Endothelial cell of umbilical vein (primary cell): ENCODE results near the gene ZNF415. TPM values are rescaled to one million over a fixed set of nuclear protein-coding genes. Genes with fewer than 3 reads are reported as not detected.

Source experiments
- BruUV-seq: library from RNA; stranded (reverse); fragments of 400-500 nt; replicated peaks from 2 replicates; lab custom pipeline; 2021; lab: Mats Ljungman, UMichigan
- CTCF ChIA-PET: fragments of 300-600, 350-600 bp; sonication (Branson Sonifier 250); formaldehyde crosslinking; loops from one replicate; lab custom pipeline; 2021; ENCODE audit warnings: antibody characterized with exemption, inconsistent platforms; lab: Charles Lee
- POLR2A ChIA-PET: fragments of 300-600, 350-600 bp; sonication (Branson Sonifier 250); formaldehyde crosslinking; loops from one replicate; lab custom pipeline; 2021; ENCODE audit warnings: antibody characterized with exemption, inconsistent platforms; lab: Charles Lee
- DNase-seq: peaks from one replicate; pipeline ENCODE4 v3.0.0-alpha.2; 2011; ENCODE audit warnings: low read depth, low spot score
- FAIRE-seq: peaks from 2 replicates; lab custom pipeline; 2011; peaks lifted over from hg19 to GRCh38; lab: Jason Lieb, UNC
- H2AFZ ChIP-seq: 2 replicates; pipeline ENCODE4 v1.6.0; 2012; ENCODE audit warnings: low read depth, low read length, control low read depth, inconsistent platforms
- H3K27ac ChIP-seq: 2 replicates; pipeline ENCODE4 v1.5.1; 2011; ENCODE audit warnings: low read depth, mild to moderate bottlenecking, control low read depth, low read length, moderate library complexity; ENCODE audit not compliant: insufficient read depth
- H3K27me3 ChIP-seq, 2 experiments: 2 replicates each; pipeline versions ENCODE4 v1.6.0 to v1.6.1; 2011; ENCODE audit warnings: low read length in 2 of 2, mixed read lengths in 1 of 2; ENCODE audit not compliant: control insufficient read depth in 2 of 2, insufficient read depth in 2 of 2
- H3K36me3 ChIP-seq, 2 experiments: 2 replicates in 1 of 2; 3 replicates in 1 of 2; pipeline ENCODE4 v1.5.1; 2011; ENCODE audit warnings: low read length in 2 of 2, mild to moderate bottlenecking in 1 of 2, moderate library complexity in 1 of 2; ENCODE audit not compliant: control insufficient read depth in 2 of 2, insufficient read depth in 2 of 2; ENCODE audit errors: extremely low read depth in 1 of 2
- H3K4me1 ChIP-seq: 3 replicates; pipeline ENCODE4 v1.5.1; 2011; ENCODE audit warnings: mild to moderate bottlenecking, low read length; ENCODE audit not compliant: control insufficient read depth, insufficient read depth; ENCODE audit errors: extremely low read depth
- H3K4me2 ChIP-seq: 2 replicates; pipeline ENCODE4 v1.6.1; 2011; ENCODE audit warnings: low read length, control low read depth, mixed read lengths; ENCODE audit not compliant: insufficient read depth
- H3K4me3 ChIP-seq, 3 experiments: fragments of 200-600 bp in 1 of 3; sonication (generic), shearing (Covaris generic) in 1 of 3; replicated peaks in 1 of 3; 2 replicates each; pipeline ENCODE4 v1.5.1; 2011 to 2016; ENCODE audit warnings: control low read depth in 3 of 3, low read length in 3 of 3, mild to moderate bottlenecking in 2 of 3, inconsistent platforms in 1 of 3, low read depth in 1 of 3, moderate library complexity in 1 of 3; ENCODE audit not compliant: insufficient read depth in 1 of 3
- H3K79me2 ChIP-seq: 2 replicates; pipeline ENCODE4 v1.6.0; 2012; ENCODE audit warnings: low read length, inconsistent platforms; ENCODE audit not compliant: control insufficient read depth, insufficient read depth
- H3K9ac ChIP-seq: replicated peaks from 2 replicates; pipeline ENCODE3; 2011; ENCODE audit warnings: low read length, control low read depth; ENCODE audit not compliant: insufficient read depth; ENCODE audit errors: extremely low read depth
- H3K9me1 ChIP-seq: replicated peaks from 3 replicates; pipeline ENCODE4 v1.6.0; 2011; ENCODE audit warnings: mild to moderate bottlenecking, low read length; ENCODE audit not compliant: control insufficient read depth, insufficient read depth; ENCODE audit errors: extremely low read depth
- H3K9me3 ChIP-seq: replicated peaks from 2 replicates; pipeline ENCODE4 v1.5.1; 2012; ENCODE audit warnings: low read length, inconsistent platforms; ENCODE audit not compliant: control insufficient read depth, insufficient read depth
- H4K20me1 ChIP-seq: replicated peaks from 2 replicates; pipeline ENCODE3; 2011; ENCODE audit warnings: mild to moderate bottlenecking, low read length; ENCODE audit not compliant: control insufficient read depth, insufficient read depth; ENCODE audit errors: extremely low read depth
- EZH2 ChIP-seq: IDR thresholded peaks from 2 replicates; pipeline ENCODE4 v1.6.1; 2012; ENCODE audit warnings: borderline replicate concordance, low read depth, mild to moderate bottlenecking, moderate library complexity, low read length, inconsistent platforms; ENCODE audit not compliant: severe bottlenecking
- FOS ChIP-seq: IDR thresholded peaks from 2 replicates; pipeline ENCODE4 v1.6.1; 2011; ENCODE audit warnings: mild to moderate bottlenecking, low read length, moderate library complexity, borderline replicate concordance; ENCODE audit not compliant: insufficient read depth
- GATA2 ChIP-seq: IDR thresholded peaks from 2 replicates; pipeline ENCODE4 v1.7.0; 2011; ENCODE audit warnings: low read depth, mild to moderate bottlenecking, moderate library complexity, mixed read lengths, low read length; ENCODE audit not compliant: insufficient read length, insufficient read depth
- JUN ChIP-seq: IDR thresholded peaks from 2 replicates; pipeline ENCODE4 v1.6.1; 2011; ENCODE audit warnings: borderline replicate concordance, low read depth; ENCODE audit not compliant: insufficient read length, insufficient read depth
- MYC ChIP-seq: IDR thresholded peaks from one replicate; pipeline ENCODE4 v1.6.1; 2011; ENCODE audit warnings: mild to moderate bottlenecking, low read depth, low read length
- POLR2A ChIP-seq: IDR thresholded peaks from 2 replicates; pipeline ENCODE4 v1.6.1; 2012; ENCODE audit warnings: low read depth, mild to moderate bottlenecking, control low read depth, low read length
- POLR2AphosphoS5 ChIP-seq: IDR thresholded peaks from 2 replicates; pipeline ENCODE4 v1.6.1; 2012; ENCODE audit warnings: low read depth, mild to moderate bottlenecking, control low read depth, low read length, moderate library complexity; ENCODE audit not compliant: insufficient read depth
- dilution Hi-C: fragments of 300-500 bp; cut with MboI; formaldehyde crosslinking; loops from one replicate; pipeline ENCODE4 v1.15.0; 2019; ENCODE audit warnings: low sequenced_read_pairs; ENCODE audit not compliant: extremely low pct_ligation_motif_present
- intact Hi-C: fragments of 100-400 bp; cut with micrococcal nuclease; formaldehyde crosslinking; loops from one replicate; pipeline ENCODE4 v1.10.0; 2022
- polyA plus RNA-seq, 4 experiments: library from polyadenylated mRNA; depleted of rRNA in 3 of 4; stranded (reverse) in 3 of 4; unstranded in 1 of 4; fragments of >200 nt; gene quantifications; 2 replicates each; pipeline versions ENCODE4 v1.2.1 to v1.2.3, GENCODE V29; 2011 to 2012; ENCODE audit warnings: missing spikeins in 1 of 4
- total RNA-seq: library from RNA; stranded (reverse); gene quantifications from 2 replicates; pipeline ENCODE4 v1.2.3, GENCODE V29; 2021
- TF ChIP-seq, protein P1 (sequence below), 2 donors: IDR thresholded peaks; 1 replicate in 1 of 2; 2 replicates in 1 of 2; pipeline ENCODE4 v1.5.1; 2011; ENCODE audit warnings: low read length in 2 of 2, mild to moderate bottlenecking in 2 of 2, moderate library complexity in 2 of 2, control low read depth in 1 of 2, inconsistent platforms in 1 of 2, low read depth in 1 of 2; ENCODE audit not compliant: insufficient read depth in 1 of 2; ENCODE audit errors: extremely low read depth in 1 of 2
- TF ChIP-seq, protein P2 (sequence below): IDR thresholded peaks from 2 replicates; pipeline ENCODE4 v1.6.1; 2011; ENCODE audit not compliant: insufficient read depth, insufficient read length

ZNF415 gene
- total and polyA plus RNA-seq, 2 donors (not counting 3 experiments of a cell fraction or from before 2014, with no cell fraction given), result 0.48 to 0.69 TPM

DNA sequence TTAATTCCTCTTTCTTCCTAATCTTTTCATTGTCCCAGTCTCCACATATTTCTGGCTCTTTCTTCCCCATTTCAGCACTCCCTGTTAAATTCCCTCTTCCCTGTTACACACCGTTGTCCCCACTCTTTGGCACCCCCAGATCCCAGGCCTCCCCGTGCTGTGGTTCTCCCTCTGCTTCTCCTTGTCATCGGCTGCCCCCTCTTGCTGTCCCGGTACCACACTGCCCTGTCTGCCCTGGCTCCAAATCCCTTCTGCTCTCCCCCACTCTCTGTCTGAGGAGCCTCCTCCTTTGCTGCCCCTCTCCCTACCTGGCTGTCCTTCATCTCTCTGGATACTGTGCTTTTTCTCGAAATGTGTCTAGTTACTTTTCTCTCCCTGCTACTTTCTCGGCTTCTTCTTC lies 983 bp downstream of the ZNF415 start:
- H3K9ac ChIP-seq, result no peak overlapping the region

More for the DNA sequence above, 983 bp downstream of the ZNF415 start:
- Histone ChIP-seq H3K27ac (no peak overlapping the region), H3K36me3 (no peaks in the 10 kb centered on the region), H3K79me2 (no peaks in the 10 kb centered on the region), H4K20me1 (no peaks in the 10 kb centered on the region), H2AFZ (no peak overlapping the region), H3K9me3 (no peaks in the 10 kb centered on the region), H3K4me3 (no peak overlapping the region), H3K4me1 (no peaks in the 10 kb centered on the region), H3K27me3 (no peaks in the 10 kb centered on the region), H3K9me1 (no peaks in the 10 kb centered on the region), H3K4me2 (no peak overlapping the region)
- no TSS peak for BruUV-seq
- dilution Hi-C loops, result no loop called here
- DNase-seq (no peak), FAIRE-seq (no peak)
- ChIA-PET CTCF (interaction anchor here (1.7 kb wide), 1 partner anchor 55 kb away, joined by 6 read pairs; no protein-coding TSS in a partner anchor), POLR2A (no interaction called here)
- TF ChIP-seq POLR2A (no peak), EZH2 (no peak), JUN (no peak), FOS (no peak), GATA2 (no peak), MYC (no peak), POLR2AphosphoS5 (no peak)
- TF ChIP-seq, protein P1, sequence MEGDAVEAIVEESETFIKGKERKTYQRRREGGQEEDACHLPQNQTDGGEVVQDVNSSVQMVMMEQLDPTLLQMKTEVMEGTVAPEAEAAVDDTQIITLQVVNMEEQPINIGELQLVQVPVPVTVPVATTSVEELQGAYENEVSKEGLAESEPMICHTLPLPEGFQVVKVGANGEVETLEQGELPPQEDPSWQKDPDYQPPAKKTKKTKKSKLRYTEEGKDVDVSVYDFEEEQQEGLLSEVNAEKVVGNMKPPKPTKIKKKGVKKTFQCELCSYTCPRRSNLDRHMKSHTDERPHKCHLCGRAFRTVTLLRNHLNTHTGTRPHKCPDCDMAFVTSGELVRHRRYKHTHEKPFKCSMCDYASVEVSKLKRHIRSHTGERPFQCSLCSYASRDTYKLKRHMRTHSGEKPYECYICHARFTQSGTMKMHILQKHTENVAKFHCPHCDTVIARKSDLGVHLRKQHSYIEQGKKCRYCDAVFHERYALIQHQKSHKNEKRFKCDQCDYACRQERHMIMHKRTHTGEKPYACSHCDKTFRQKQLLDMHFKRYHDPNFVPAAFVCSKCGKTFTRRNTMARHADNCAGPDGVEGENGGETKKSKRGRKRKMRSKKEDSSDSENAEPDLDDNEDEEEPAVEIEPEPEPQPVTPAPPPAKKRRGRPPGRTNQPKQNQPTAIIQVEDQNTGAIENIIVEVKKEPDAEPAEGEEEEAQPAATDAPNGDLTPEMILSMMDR (IDR thresholded peaks at IDR 0.05; ENCODE audit: extremely low read depth in 1 of 2, insufficient read depth in 1 of 2, low read depth in 1 of 2, low read length in 2 of 2), result no peak
- TF ChIP-seq, protein P2, sequence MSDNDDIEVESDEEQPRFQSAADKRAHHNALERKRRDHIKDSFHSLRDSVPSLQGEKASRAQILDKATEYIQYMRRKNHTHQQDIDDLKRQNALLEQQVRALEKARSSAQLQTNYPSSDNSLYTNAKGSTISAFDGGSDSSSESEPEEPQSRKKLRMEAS, result no peak
- intact Hi-C loops, result no loop called here
